GM19463 (cell line): ENCODE data around the gene TSTD2.
A peak's percentile ranks its signal among the peaks of the same experiment; 100 is the strongest.
"Not testable (repeated sequence)": the region's sequence is repeated elsewhere in the genome, so short reads cannot be mapped to it uniquely, and the experiment has no call there.

Experiments used
- ATAC-seq: cut with Tn5 transposase; IDR thresholded peaks from one replicate; pipeline ENCODE4 v1.9.1; 2021; ENCODE audit warnings: mild to moderate bottlenecking, moderate library complexity; ENCODE audit not compliant: unreplicated experiment

TSTD2 gene

DNA sequence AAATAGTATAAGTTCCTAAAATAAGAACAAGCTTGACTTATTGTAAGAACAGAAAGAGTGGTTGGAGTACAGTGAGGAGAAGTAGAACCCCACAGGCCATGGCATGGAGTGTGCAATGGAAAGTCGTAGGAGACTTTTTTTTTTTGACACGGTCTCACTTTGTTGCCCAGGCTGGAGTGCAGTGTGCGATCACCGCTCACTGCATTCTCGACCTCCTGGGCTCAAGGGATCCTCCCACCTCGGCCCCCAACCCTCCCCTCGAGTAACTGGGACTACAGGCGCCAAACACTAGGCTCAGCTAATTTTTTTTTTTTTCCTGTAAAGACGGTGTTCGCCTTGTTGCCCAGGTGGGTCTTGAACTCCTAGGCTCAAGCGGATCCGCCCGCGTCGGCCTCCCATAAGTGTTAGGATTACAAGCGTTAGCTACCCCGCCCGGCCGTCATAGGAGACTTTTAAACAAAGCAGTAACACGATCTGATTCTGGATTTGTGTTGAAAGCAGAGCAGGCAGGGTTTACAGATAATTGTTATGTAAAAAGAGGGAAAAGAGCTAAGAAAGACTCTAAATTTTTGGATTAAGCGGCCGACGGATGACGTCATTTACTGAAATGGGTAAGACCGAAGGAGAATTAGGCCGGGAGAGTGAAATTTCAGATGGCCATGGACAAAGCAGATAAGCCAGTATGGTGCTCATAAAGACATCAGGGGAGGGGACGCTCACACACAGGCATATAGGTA, 752 bp downstream of the TSTD2 start:
- peak; percentile 1 for ATAC-seq

DNA sequence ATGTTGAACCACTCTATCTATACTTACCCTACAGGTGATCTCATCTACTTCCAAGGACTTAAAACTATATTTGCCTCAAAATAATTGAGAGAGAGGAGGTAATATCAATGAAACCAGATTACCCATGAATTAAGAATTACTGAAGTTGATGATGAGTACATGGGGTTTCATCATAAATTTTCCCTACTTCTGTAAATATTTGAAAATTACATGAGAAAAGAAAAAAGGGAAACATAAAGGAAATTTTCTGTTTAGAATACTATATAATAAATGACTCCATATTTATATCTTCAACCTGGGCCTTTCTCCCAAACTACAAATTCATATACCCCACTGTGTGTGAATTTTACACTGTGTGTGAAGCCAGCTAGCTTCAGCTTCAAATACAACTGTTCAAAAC, 2.6 kb downstream of the TSTD2 start:
- no peak for ATAC-seq

DNA sequence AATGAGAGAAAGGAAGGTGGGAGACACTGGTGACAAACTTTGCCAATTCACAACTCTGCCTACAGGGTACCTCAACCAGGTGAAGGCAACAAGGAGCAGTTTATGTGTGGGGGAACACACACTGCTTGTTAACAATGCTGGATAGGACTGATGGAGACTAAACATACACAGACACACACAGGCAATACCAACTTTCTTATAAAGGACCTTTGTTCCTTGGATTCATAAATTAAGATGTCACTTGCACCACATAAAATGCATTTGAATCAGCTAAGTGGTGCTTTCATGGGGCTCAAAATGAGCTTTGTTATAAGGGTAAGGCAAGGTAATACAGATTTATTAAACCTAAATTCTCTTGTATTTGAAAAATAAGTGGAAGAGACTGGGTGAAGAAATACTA, 4.0 kb downstream of the TSTD2 start:
- no peak for ATAC-seq

DNA sequence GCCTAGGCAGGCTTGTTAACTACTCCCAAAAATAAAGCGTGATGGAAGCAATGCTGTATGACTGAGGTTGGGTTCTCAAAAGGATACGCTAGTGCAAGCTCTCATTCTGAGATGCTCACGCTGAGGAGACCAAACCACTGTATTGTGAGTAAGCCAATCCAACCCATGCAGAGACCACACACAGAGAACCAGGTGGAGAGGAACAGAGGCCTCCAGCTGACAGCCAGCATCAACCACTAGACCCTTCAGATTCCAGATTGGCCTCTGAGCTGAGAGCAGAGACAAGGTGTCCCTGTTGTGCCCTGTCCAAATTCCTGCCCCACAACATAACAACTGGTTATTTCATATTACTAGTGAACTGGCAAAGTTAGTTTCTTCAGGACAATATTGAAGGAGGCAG, 4.5 kb downstream of the TSTD2 start:
- no peak for ATAC-seq

DNA sequence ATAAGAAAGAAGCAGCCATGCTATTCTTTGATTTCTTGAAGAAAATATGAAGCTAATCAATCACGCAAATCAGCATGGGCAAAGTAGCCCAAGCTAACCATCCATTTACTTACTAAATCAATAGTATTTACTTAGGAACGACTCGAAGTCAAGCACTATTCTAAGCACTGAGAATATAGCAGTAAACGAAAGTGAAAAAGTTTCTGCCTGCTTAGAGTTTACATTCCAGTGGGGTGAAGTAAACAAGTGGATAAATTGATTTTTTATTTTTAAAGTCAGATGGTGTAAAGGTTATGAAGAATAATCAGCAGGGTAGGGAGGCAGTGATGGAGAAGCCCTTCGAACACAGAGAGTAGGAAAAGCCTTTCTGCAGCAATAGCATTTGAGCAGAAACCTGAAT, 5.5 kb downstream of the TSTD2 start:
- ATAC-seq, result no peak

DNA sequence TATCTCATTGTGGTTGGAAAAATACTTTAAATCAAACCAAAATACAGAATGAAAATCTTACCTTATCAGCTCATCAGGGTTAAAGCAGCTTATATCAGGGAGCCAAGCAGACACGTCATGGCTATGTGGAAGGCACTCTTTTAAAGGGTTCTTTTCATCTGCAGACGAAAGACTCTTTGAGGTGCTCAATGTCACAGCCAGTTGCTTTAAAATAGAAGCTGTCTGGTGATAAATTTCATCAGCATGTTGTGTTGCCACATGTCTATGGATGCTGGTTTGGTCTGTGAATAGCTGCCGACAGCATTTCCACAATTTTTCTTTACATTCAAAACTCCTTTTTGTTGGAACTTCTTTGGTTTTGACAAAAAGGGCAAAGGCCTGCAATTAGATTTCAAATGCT, 7.5 kb downstream of the TSTD2 start:
- ATAC-seq, result no peak

DNA sequence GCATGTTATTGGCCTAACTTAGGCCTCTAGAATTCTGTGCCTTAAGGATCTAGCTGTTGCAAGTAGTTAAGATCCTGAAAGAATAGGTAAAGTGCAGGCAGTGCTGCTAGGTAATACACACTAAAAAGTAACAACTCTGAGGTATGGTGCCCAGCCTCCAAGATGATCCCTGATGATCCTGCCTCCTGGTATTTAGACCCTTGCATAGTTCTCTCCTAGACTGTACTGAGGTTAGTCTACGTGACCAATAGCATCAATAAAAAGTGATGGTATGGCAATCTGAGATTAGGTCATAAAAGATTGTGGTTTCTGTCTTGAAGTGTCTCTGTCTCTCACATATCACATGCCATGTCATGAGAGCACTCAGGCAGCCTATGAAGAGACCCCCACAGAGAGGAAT, 9.2 kb downstream of the TSTD2 start:
- ATAC-seq, result no peak

DNA sequence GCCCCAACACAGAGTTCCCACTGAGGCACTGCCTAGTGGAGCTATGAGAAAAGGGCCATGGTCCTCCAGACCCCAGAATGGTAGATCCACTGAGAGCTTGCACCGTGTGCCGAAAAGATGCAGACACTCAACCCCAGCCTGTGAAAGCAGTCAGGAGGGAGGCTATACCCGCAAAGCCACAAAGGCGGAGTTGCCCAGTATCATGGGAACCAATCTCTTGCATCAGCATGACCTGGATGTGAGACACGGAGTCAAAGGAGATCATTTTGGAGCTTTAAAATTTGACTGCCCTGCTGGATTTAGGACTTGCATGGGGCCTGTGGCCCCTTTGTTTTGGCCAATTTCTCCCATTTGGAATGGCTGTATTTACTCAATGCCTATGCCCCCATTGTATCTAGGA, 10.7 kb downstream of the TSTD2 start:
- not testable (repeated sequence) for ATAC-seq

DNA sequence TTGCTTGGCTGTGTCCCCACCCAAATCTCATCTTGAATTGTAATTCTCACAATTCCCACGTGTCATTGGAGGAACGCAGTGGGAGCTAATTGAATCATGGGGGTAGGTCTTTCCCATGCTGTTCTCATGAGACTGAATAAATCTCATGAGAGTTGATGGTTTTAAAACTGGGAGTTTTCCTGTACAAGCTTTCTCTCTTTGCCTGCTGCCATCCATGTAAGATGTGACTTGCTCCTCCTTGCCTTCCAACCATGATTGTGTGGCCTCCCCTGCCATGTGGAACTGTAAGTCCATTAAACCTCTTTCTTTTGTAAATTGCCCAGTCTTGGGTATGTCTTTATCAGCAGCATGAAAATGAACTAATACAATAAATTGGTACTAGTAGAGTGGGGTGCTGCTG, 13.1 kb downstream of the TSTD2 start:
- not testable (repeated sequence) for ATAC-seq

DNA sequence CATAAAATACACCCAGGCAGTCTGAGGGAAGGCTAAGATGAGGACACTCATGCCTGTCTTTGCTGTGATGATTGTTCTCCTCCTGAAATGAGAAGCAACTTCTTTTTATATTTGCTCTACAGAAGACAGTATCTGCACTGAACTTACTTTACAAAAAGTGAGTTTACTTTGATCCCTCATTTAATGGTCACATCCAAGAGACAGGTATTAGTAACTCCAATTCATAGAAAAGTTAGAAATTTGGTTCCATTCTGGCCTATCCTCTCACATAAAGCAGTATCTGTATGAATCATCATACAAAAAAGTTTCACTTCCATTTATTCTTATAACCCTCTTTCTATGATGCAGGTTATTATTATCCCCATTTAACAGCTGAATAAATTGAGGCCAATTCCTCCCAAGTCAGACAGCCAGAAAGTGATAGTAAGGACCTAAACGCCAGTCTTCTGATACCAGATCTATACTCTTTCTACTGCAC, 15.2 kb downstream of the TSTD2 start:
- ATAC-seq, result peak; percentile 68

DNA sequence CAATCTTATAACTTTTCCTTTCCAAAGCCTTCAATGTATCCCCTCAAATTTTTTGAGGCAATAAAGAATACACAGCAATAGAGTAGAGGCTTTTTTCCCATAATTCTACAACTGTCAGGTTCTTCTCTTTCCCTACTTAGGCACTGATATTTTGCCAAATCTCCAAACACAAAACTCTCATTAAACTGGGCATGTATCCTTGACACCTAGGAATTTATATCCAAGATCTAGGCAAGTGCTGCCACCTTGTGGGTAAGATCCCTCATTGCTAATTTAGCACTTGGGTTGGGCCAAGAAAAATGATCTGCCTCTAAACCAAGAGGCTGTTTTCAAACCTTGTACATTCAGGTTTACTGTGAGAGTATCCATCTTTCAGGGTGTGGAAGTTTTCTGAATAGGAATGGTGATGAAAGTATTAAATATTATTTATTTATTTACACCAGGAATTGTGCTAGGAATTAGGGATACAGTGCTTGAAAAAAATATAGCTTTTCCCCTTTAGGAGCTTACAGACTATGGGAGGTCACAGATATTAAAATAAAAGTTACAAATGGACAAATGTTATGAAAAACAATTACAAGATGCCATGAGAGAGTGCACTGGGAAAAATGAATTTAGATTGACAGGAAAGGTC, 17.6 kb downstream of the TSTD2 start:
- ATAC-seq, result no peak

DNA sequence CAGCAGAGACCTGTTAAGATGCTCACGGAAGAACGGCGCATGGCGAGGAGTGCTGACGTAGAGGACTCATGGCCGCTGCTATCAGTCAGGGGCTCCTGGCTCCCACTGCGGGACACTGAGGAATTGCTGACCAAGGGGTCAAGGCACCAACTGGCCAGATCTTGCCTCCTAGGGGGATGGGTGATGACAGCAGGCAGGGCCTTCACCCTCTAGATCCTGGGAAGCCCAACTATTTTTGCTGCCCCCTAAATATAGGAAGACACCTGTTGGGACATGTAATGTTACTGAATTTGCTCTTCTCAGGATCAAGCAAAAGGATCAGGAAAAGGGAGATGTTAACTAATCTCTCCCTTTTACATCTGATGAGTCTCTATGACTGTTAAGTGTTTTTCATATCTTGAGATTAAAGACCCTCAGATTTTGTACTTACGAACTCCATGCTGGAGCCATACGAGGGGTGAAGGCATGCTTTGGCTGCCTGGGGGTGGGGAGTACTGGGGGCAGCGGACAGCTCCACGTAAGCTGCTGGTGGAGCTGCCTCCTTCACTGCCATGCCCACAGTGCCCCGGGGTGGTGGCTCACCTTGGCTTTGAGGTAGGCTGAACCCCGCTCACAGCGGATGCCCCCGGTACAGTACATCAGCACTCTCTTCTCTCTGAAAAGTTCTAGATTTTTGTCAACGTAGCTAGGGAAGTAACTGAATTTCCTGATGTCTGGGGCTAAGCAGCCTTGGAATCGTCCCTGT, 28.1 kb downstream of the TSTD2 start:
- no peak for ATAC-seq

DNA sequence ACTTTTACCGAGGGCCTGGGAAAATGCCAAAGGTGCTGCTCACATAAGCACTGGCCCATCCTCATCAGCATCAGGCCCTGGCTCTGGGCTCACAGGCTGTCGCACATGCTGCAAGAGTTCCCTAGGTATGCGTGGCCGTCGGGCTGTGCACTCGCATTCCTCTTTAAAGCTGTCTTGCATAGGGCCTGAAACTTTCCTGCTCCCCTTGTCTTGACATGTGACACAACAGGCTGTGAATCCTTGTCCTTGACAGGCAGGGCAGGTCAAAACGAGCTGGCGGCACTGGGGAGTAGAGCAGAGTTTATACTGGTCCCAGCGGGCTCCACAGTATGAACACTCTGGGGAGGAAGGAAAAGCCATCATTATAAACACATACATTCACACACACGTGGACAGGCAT, 30.7 kb downstream of the TSTD2 start:
- ATAC-seq, result no peak

DNA sequence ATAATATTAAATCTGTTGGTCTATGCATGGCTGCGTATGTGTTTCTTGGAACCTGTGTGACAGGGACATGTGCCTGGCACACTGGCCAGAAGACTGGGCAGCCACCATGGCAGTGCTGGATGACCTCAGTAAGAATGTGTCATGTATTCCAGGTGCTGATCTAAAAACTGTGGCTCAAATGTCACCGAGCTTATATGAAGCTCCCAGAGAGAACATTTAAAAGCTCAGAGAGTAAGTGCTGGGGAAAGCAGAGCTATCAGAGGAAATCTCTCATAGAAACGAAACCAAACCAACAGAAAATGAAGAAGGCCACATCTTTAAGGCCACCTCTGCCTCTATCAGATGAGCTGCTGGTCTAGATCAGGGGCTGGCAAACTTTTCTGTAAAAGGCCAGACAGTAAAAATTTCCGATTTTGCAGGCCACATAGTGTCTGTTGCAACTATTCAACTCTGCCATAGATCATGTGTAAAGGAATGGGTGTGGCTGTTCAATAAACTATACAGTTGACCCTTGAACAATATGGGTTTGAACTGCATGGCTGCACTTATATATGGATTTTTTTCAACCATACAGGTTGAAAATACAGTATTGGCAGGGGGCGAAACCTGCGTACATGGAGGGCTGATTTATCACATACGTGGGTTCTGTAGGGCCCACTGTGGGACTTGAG, 31.8 kb downstream of the TSTD2 start:
- ATAC-seq, result no peak

DNA sequence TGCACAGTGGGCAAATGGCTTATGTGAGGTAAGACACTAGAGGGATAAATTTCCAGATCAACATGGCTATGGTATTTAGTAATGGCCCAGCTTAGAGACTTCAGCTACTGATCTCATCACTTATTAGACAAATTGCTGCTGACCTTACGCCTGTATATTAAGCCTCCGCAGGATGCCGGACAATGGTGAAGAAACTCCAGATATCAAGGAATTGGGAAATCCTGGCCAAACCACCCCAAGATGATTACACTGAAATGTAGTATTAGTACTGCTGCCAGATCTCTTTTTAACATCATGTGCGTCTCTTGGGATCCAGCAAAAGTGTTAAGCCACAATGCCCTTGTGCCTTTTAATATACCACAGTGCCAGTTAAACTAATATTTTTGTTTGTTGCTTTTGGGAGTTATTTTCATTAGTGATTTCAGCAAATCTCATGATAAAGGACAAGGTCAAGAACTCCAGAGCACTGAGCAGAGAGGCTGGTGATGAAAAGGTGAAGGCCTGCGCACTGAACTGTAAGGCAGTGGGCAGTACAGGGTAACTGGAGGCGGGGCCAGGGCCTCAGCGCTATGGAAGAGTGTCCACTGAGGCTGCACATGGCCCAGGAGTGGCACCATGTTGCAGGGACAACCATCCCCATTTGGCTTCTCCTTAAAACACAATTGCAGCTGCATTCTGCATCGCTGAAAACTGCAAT, 32.5 kb downstream of the TSTD2 start:
- ATAC-seq, result no peak

DNA sequence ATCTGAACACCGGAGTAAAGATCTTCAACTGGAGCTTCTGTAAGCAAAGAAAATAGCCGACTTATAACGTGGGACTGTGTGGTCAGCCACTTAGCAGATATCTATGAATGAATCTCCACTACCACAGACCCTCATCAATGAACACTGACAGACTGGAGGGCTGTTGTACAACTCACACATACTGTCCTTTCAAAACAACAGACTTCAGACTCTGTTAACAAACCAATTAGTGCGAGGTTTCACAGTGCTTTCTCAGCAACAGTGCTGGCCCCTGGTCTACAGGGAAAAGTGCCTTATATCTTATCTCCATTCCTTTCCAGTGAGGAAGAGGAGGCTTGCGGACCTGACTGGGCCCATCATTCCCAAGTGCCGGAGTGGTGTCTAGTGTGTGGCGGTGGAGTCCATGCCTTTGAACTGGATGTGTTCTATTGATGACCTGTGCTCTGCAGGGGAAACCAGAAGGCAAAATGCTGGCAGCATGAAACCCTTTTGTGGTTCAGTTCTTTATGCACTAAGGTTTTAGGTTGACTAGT, 33.8 kb downstream of the TSTD2 start:
- no peak for ATAC-seq

DNA sequence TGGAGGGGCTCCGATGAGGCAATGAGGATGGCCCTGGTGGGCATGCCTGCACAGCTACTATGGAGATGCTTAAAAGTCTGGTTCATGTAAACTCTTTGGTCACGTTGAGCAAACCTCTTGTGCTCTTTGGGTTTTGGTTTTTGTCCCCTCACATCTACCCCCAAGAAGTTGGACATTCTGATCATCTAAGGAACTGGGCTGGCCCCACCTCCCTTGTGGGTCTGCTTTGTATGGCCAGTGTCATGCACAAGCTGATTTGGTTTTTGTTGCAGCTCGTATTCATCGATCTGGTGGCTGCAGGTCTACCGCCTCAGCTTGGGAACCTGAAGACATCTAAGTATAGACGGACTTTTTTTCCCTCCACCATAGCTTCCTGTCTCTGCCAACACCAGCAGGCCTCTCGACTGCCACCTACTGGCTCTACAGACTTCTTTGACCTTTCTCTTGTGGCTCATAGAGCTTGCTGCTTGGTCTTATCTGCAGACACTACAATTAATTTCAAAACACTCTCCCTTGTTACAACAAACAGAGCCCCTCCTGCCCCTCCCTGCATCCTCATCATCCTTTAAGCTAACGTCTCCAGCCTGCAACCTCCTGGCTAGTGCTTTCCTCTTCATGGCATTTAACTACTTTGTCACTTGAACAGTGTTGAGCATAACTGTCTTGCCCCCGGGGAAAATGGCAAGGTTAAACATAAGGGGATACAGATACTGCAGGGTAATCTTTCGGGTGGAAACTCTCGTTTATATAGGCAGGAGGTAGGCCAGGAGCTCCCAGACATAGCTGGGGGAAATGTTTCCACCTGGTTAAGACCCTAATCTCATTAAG, 34.5 kb downstream of the TSTD2 start:
- peak; percentile 81 for ATAC-seq

DNA sequence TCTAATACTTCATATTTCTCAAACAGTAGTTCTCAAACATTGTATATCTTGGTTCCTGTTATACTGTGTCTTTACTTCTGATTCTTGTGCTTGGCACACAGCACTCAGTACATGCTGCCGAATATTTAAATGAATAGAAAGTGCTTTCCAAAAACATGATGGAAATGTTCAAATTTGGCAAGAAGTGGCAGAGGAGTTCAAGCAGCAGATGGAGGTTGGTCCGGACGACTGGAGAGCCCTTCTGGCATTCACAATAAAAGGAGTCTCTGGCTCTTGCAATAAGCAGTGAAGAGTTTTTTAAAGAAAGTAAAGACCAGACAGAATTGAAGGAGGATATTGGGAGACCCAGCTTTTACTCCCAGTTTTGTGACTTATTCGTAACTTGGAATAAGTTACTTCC, 36.3 kb downstream of the TSTD2 start:
- ATAC-seq, result no peak

DNA sequence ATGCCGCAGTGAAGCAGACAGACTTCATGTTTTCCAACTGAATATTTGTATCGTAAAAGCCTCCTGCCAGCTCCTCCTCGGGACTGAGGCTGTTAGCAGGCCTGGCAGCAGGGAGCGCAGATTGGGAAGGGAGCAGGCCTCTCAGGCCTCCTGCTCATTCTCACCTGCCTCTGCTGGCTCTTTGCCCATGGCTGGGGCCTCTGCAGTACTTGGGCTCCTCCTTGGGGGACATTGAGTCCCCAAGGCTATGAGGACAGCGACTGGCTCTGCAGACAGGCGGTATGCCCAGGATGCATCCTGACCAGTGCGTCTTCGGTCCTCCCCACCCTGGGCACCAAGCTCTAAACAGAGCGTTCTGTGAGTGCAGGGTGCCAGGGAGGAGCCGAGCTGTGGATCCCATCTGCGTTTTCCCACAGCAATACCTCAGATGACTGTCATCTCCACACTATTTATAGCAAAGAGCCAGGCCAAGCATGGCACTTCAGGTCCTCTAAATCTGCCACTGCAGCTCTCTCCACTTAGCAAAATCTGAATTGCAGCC, 38.7 kb downstream of the TSTD2 start:
- ATAC-seq, result no peak
